ENCODE data around the gene EDIL3.
"Not testable (repeated sequence)": the region's sequence is repeated elsewhere in the genome, so short reads cannot be mapped to it uniquely, and the experiment has no call there.

Gene EDIL3

DNA sequence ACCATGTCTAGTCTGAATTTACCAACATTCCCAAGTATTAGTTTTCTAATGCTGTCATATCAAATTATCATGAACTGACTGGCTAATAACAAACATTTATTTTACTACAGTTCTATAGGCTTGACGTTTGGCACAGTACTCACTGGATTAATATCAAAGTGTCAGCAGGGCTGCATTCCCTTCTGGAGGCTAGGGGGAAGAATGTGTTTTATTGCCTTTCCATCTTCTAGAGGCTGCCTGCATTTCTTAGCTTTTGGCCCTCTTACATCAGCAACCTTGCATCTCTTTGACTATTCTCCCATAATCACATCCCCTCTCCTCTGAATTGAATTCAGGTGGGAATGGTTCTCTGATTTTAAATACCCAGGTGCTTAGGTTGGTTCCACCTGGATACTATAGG lies 84.7 kb downstream of the EDIL3 start:
- DNase-seq (ENCODE audit: low spot score): no peak

DNA sequence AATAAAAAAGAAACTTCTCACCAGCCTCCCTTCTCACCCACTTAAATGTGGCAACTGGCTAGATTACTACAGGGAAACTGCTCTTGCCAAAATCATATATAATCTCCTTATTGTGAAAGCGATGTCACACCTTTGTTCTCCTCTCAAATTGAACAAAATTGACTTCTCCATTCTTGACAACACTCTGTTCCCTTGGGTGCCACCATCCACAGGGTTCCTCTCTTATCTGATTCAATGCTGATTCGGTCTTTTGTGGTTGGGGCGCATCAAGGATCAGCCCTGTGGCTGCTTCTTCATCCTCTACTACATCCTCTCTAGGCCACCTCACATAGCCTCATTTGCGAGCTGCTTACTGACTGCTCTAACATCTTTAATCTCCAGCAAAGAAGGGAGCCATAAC lies 86.1 kb downstream of the EDIL3 start:
- DNase-seq (ENCODE audit: low spot score): no peak

DNA sequence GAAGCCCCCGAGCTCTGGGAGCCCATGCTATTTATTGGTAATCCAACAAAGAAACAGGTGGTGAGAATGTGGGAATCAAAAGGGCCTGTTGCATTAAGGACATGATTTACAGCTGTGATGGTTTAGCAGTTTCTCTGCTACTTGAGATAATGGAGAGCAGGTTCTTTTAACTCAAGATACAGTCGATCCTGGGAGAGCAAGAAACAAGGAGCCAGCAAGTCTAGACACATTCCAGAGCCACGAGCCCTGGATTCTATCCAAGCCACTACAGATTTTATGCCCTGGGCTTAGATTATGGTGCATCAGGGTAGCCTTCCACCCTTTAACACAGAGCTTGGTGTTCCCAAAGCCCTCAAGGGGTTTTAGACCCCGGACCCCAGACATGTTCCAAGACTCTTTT lies 87.0 kb downstream of the EDIL3 start:
- not testable (repeated sequence) for DNase-seq (ENCODE audit: low spot score)

DNA sequence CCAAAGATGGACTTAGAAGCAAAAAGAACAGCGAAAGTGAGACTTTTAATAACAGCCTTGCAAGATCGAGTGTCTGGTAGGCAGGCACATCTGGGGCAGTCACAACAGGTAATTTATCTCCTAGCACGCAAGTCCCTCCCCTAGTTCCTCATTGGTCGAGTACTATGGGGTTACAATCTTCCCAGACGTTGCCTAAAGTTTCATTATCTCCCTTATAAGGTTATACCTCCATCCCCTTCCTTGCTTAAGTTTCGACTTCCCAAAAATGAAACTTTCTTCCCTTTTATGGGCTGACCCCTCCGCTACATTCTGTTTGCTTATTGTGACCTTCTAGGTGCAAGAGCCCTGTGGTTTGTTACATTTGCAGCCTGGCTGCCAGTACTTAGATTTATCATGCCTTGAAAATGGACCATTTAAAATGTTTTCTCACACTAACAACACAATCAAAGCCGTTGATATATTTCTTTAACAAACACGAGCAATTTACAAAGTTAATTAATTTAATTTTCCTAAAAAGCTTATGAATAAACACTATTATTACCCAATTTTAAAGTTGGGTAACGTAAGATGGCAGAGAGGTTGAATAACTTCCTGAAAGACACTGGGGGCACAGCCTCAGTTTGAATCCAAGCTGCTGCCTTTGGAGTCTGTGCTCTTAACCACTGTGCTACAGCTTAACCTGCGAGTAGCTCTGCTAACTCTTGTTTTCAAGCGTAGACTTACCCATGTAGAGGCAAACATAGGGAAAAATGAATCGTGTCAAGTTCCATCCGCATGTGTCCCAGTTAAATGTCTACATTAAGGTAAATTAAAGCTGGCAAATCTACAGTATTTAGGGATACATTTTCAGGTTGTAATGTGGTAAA lies 91.7 kb downstream of the EDIL3 start:
- no peak for DNase-seq (ENCODE audit: low spot score)

DNA sequence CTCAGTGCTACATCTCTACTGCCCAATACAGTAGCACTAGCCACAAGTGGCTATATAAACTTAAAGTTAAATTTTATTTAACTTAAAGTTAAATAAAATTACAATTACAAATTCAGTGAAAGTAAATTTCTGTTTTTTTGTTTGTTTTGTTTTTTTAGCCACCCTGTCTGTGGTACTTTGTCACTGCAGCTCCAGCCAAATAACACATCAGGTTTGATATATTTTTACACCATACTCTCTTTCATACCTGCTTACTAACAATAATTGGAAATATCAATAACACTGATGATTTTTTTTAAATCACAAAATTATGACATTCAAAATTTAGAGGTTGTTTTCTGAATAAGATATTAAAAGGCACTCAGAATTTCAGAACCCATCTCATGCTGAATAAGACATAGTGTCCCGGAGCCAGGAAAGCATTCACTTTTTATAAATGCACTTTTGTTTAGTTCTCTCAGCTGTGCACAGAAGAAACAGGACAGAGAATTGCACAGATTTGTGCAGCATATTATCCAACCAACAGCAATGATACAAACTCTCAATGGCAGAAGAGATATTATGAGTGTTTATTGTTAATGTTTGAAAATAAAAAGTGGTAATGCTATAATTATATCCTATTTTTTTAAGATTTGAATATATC lies 92.6 kb downstream of the EDIL3 start:
- no peak for DNase-seq (ENCODE audit: low spot score)

DNA sequence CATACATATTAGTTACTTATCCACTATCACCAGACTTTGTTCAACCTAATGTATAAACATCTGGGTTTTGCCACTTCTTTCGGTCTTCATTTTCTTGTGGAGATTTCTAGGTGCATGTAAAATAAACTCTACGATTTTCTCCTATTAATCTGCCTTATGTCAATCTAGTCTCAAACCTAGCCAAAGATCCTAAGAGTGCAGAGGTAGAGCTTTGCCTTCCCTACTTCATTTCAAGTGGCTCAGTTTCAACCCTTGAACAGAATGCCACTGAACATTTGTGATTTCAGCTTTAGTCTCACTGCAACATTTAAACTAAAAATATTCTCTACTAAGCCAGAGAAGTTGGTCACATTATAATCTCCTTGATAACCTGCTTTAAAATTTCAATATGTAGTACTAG lies 94.0 kb downstream of the EDIL3 start:
- no peak for DNase-seq (ENCODE audit: low spot score)

DNA sequence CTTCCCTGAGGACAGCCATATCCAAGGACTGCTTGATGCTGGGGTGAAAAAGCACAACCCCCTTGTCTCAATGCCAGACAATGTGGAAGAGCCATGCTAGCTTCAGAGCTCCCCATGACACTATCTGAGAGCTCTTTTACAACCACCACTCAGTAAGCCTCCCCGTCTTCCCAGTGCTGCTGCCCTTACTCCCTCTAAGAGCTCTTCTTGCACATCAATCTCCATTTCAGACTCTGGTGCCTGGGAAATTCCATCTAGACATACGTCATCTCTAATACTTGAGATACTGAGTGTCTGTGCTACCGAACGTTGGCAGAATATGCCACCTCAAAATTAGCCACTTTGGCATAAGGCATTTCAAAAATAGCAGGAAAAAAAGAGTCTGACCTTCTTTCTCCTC lies 94.5 kb downstream of the EDIL3 start:
- no peak for DNase-seq (ENCODE audit: low spot score)

DNA sequence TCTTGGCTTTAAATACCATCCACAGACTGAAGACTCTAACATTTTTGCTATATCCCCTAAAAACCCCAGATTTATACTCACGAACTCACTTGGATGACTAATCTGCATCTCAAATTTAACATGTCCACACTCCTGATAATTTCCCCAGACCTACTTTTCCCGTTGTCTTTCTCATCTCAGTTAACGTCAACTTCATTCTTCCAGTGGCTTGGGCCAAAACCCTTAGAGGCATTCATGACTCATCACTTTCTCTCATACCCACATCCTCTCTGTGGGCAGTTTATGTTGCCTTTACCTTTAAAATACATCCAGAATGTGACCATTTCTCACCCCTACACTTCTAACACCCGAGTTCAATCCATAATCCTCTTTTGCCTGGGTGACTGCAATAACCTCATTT lies 96.7 kb downstream of the EDIL3 start:
- peak; percentile 62 for DNase-seq (ENCODE audit: low spot score)

DNA sequence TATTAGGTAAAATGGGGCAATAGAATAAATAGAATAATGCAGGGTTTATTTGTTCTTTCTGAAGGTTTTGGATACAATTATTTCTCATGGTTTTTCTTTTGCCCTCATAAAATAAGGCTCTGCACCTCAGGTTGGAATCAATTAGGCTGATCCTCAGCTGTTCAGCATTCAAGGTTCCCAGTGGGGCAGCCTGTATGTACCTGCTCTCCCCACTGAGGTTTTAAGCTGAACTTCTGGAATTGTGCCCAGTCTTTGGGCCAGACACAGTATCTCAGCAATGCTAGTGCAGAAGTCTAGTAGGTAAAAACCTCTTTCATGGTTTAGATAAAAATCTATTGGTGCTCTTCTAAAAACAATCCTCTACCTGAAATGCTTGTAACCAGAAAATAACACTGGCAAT lies 98.0 kb downstream of the EDIL3 start:
- DNase-seq (ENCODE audit: low spot score): no peak

DNA sequence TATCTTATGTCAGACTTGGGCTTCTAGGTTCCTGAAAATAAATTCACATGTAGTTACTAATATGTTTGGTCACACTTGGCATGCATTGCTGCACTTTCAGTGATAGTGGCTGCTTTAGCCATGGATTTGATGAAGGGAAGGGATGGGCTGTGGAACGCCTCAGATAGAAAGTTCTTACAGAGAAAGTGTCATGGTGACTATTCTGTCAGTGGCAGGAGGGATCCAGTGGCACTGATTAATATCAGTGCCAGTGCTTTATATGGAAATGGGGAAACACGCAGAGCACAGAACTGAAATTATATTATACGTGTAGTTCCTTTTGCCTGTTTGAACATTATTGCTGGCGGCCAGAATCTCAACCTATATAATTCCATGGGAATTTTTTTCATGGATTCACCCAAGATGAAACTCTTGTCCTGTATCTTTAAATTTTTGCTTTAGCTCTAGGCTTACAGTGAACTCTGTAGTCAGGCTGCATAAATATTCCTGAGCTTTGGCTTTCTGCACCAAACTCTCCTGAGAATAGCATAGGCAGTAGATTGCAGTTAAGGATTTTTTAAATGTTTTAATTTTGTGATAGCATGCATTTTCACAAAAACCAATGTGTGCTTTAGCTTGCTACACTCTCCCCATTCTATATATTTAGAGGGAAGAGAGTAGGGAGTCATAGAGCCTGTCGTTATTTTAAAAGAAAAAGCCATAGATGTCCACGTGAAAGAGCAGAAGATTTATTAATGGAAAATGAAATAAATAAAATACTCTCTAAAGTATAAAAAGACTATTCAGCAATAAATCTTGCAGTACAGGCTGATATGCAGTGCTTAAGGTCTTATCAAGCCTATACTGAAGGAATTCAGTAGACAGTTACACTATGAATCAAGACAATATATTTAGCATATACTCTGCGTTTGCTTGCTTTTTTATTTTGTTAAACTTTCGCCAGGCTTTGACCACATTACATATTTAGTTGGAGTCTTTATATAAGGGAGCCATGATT lies 98.7 kb downstream of the EDIL3 start:
- no peak for DNase-seq (ENCODE audit: low spot score)

DNA sequence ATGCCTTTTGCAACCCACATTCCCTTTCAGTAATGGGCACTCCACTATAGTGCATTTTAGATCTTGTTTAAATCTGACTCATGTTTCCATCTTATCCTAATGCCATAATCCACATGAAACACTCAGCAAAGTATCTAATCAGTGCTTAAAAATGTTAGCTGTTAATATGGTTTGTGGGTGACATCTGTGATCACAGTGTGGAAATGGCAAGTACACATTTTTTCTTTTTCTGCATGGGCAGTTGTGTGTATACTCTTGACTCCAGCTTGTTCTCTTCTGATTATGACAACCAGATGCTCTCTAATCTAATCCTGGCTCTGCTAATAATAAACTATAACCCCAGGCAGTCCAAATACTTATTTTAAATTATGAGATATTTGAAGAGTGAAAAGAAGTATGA lies 103.3 kb downstream of the EDIL3 start:
- DNase-seq (ENCODE audit: low spot score): no peak

DNA sequence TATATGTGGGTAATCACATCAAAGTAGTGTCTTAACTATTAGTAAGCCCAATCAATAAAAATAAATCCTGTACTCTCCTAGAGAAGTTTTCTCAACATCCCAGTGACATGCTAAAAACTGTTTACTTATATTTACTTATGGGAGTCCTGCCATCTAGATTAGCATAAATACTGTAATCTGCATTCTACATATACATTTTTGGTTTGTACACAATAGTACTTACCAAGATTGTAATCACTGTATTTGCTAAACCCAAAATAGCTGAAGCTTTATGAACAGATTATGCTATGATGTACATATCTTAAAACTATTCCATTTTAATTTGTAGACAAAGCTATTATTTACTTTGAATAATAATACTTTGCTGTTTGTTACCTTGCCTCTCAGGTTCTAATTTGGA lies 105.4 kb downstream of the EDIL3 start:
- no peak for DNase-seq (ENCODE audit: low spot score)

DNA sequence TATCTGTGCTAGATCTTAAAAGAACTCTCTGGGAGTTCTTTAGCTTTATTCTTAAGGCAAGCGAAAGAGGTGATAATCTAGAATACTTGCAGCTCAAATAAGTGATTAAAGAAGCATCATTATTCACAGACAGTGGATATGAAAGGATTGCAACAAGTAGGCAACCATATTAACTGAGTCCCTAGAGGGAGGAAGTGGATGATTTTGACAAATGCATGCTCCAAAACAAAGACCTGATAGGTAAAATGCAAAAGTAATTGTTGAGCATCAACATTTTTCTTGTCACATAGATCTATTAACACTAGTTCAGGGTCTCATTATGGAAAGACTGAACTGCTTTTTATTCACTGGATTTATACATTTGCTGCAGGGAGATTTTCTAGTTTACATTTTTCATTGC lies 109.1 kb downstream of the EDIL3 start:
- DNase-seq (ENCODE audit: low spot score): no peak

DNA sequence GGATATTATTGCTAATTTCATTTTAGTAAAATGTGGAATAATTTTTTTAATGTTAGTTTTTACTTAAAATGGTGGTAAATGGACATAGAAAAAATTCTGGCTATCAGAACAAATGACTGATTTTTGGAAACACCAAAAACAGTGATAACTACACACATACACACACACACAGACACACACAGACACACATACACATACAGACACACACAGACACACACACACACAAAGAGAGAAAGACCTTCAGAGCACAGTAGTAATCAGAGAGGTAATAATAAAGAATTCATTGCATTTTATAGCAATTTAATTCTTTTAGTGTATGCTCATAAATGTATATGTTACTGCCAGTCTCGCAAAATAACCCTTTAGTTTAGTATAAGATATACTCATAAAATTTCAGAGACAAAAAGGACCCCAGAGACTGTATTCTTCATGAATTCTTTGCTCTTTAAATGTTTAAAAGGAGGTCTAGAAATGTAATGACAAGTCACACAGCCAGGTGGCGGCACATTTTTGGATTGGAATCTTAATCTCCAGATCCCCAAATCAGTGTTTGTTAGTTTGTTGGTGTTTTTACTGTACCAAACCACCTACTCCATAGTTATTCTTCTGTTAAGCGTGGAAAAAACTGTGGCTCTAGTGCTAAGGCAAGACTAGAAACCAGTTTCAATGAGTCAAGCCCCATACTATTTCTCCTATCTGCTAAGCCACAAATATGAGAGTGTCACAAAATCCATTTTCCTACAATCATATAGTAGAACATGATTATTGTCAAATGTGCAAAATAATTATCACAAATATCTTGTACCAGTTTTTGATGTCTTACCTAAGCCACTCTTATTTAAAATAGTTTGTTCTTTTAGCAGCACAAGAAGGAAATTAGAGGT lies 109.9 kb downstream of the EDIL3 start:
- DNase-seq (ENCODE audit: low spot score): peak; percentile 40

DNA sequence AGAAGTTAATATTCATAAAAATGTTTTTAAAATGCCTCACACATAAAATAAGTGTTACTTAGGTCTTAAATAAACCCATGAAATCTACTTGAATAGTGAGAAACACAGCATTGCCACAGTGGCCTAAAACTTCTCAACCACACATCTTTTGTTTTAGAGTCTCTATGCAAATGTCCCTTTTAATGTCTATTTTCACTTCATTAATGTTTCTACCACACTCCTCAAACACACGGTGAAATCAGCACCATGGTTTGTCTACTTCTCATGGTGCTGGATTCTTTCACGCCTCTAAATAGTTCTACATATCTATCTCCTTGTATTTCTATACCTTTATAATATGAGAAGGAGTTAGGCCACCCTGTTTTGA lies 111.2 kb downstream of the EDIL3 start:
- no peak for DNase-seq (ENCODE audit: low spot score)

DNA sequence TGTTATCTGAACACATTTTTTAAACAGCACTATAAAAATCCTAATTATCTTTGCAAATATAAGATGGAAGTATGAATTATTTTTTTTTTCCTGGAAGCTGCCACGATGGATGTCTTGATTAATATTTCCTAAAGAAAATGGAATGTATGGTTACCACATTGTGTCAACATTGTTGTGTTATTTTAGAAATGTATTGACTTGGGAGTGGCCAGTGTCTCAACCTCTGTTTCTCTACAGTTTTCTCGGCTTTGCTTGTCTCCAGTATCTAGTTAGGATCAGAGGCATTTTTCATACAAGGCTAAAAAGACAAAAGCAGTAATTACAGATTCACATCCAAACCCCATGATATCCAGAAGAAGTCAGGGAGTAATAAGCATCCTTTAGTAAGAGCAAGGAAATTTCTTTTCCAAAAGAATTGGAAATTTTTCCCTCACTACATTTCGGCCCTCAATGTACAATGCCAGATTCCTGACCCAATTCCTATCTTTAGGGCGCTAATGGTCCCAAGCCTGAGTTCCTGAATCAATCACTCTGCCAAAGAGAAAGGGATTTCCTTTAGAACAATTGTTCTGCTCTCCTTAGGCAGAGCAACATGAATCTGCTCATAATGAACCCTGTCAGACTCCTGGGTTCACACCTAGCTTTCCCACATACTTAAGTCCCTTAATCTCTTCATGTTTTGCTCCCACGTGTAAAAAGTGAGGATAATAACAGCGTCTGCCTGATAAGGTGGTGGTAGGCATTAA lies 111.7 kb downstream of the EDIL3 start:
- DNase-seq (ENCODE audit: low spot score): no peak

DNA sequence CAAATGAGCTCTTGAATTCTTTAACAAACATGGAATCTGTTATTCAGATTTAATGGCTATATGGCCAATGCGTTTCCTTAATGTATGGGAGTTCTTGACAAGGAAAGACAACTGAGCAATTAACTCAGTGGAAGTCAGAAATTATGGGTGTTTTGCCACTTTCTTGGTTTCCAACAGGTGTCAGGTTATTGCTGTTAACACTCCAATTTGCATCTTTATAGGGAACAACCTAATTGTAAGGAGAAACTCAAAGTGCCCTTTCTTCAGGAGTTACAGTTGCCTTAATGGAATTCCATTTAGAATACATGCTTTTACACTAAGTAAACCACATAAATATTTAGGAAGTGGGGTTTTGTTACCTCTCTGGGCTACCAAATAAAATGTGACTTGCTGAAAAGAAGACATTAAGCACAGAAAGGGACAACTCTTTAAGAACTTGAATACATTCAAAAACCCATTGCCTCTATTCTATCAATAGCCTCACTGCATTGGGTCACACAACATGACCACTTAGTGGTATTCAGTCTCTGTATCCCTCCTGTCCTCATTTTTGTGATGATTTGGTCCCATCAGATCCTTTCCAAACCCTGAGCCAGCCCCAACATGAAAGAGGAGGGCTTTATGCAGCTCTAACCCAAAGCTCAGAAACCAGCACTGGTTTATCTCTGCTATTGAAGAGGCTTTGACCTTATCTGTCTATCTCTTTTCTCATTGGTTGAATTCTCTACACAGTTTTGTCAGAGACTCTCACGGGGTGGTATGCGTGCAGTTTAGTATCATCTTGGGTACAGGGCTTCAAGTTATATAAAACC lies 118.7 kb downstream of the EDIL3 start:
- no peak for DNase-seq (ENCODE audit: low spot score)

DNA sequence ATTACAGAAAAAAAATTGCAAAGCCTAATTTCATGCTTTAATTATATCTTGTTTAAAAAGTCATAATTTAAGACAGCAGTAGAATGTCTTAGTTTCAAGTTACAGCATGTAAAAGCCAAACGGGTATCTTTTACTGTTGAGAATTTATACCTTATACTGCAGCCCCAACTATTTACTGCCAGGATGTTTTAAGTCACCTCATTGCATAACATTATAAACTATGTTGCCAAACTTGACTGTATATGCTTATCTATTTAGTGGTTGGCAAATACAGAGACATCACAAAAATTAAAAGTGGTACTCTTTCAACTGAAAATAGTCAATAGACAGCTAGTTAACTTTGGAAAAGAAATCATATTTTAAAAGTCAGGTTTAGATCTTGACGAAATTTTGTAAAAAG lies 119.5 kb downstream of the EDIL3 start:
- DNase-seq (ENCODE audit: low spot score): no peak

DNA sequence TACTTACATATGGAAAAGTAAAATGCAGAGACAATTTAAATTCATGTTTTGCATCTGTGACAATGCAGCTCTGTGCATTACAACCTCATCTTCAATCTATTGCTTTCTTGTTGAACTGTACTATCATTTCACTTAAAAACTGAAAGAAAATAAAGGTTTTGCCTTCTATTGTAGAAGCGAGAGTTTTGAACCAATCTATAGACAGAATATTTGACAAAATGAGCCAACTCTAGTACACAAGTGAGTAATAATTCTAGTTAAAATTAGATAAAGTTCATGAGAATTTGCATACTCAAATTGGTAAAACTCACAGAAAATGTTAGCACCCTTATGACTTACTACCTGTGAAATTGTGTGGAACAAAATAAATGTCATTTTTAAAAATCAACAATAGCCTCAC lies 123.7 kb downstream of the EDIL3 start:
- no peak for DNase-seq (ENCODE audit: low spot score)

DNA sequence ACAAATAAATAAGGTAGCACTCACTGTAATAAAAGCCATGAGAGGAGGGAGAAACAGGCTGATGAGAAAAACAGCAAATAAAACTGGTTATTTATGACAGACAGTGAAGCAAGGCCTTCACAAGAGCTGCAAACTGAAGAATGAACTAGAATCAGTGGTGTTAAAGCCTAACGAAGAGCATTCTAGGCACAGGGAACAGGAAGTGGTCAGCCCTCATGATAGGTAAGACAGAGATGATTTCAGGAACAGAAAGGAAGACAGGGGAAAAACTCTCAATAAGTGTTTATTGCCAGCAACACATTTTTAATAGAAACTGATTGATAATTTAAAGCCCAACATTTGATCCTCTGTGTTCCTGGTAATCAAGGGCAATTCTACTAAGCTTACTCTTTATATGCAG lies 124.5 kb downstream of the EDIL3 start:
- no peak for DNase-seq (ENCODE audit: low spot score)

Data from RKO (cell line).